NB4 (cell line): ENCODE results near the gene CABP1.

Experiments used
- DNase-seq: peaks from one replicate; pipeline ENCODE4 v3.0.0; 2010; ENCODE audit warnings: low read depth
- H3K4me3 ChIP-seq: one replicate; pipeline ENCODE4 v1.5.1; 2011; ENCODE audit warnings: mild to moderate bottlenecking, low read depth, low read length, moderate library complexity
- MAX ChIP-seq: IDR thresholded peaks from 2 replicates; pipeline ENCODE4 v1.6.1; 2011; ENCODE audit warnings: low read depth, low read length
- MYC ChIP-seq: IDR thresholded peaks from 2 replicates; pipeline ENCODE4 v1.6.1; 2011; ENCODE audit warnings: low read depth, low read length
- POLR2A ChIP-seq: IDR thresholded peaks from 2 replicates; pipeline ENCODE4 v1.6.1; 2011; ENCODE audit warnings: mild to moderate bottlenecking; ENCODE audit not compliant: insufficient read length; ENCODE audit errors: extremely low read depth
- TF ChIP-seq, protein P1 (sequence below): IDR thresholded peaks from one replicate; pipeline ENCODE4 v1.5.1; 2012; ENCODE audit warnings: low read depth, low read length

Gene CABP1

GRCh38 chr12:120639771-120640721 is at the start of gene CABP1:
TSS of gene CABP1 (plus strand) at chr12:120640626. CDS start at chr12:120640686, 60 bp downstream.
- no peak within 1 kb of the TSS for H3K4me3 ChIP-seq
- DNase-seq = peak; percentile 64
- TF ChIP-seq, protein P1, sequence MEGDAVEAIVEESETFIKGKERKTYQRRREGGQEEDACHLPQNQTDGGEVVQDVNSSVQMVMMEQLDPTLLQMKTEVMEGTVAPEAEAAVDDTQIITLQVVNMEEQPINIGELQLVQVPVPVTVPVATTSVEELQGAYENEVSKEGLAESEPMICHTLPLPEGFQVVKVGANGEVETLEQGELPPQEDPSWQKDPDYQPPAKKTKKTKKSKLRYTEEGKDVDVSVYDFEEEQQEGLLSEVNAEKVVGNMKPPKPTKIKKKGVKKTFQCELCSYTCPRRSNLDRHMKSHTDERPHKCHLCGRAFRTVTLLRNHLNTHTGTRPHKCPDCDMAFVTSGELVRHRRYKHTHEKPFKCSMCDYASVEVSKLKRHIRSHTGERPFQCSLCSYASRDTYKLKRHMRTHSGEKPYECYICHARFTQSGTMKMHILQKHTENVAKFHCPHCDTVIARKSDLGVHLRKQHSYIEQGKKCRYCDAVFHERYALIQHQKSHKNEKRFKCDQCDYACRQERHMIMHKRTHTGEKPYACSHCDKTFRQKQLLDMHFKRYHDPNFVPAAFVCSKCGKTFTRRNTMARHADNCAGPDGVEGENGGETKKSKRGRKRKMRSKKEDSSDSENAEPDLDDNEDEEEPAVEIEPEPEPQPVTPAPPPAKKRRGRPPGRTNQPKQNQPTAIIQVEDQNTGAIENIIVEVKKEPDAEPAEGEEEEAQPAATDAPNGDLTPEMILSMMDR = peak; percentile 30
- TF ChIP-seq MYC = no peak

- no peak for DNase-seq
- TF ChIP-seq MYC = no peak
- no peak for TF ChIP-seq POLR2A
- TF ChIP-seq MAX = no peak
- TF ChIP-seq, protein P1 = no peak
- no peak overlapping the region for H3K4me3 ChIP-seq
Observed at GRCh38 chr12:120590741-120591407, 49.6 kb upstream of the CABP1 start.

GRCh38 chr12:120592121-120593049 is 48.0 kb upstream of the CABP1 start:
- TF ChIP-seq MAX = peak; percentile 93
- TF ChIP-seq, protein P1 = no peak
- peak; percentile 80 for TF ChIP-seq MYC
- TF ChIP-seq POLR2A = no peak
- H3K4me3 ChIP-seq = no peak overlapping the region
- peak; percentile 79 for DNase-seq

GRCh38 chr12:120596901-120597300 is 43.5 kb upstream of the CABP1 start:
- H3K4me3 ChIP-seq = no peak overlapping the region
- no peak for DNase-seq
- TF ChIP-seq, protein P1 = no peak
- no peak for TF ChIP-seq POLR2A
- no peak for TF ChIP-seq MAX

- no peak overlapping the region for H3K4me3 ChIP-seq
- DNase-seq = no peak
- TF ChIP-seq, protein P1 = no peak
- no peak for TF ChIP-seq POLR2A
- TF ChIP-seq MYC = no peak
- TF ChIP-seq MAX = no peak
Observed at GRCh38 chr12:120597861-120598260, 42.6 kb upstream of the CABP1 start.
